CD4-positive, alpha-beta T cell (primary cell): Measurements from ENCODE around the gene LAMA1. TPM values are rescaled to one million over a fixed set of nuclear protein-coding genes. Genes with fewer than 3 reads are reported as not detected.

Experiments
- ATAC-seq: fragments of 200-7000 bp; cut with Tn5 transposase; one replicate; pipeline ENCODE4 v1.10.0; 2022; ENCODE audit warnings: mild to moderate bottlenecking; ENCODE audit not compliant: poor library complexity
- CTCF ChIA-PET: fragments of 350-600 bp; sonication (Branson Sonifier 250); formaldehyde crosslinking; loops from one replicate; lab custom pipeline; 2021; ENCODE audit warnings: antibody characterized with exemption, inconsistent platforms; lab: Charles Lee
- POLR2A ChIA-PET: fragments of 350-600 bp; sonication (Branson Sonifier 250); formaldehyde crosslinking; loops from one replicate; lab custom pipeline; 2021; ENCODE audit warnings: antibody characterized with exemption, inconsistent platforms; lab: Charles Lee
- DNase-seq, 14 experiments: peaks; one replicate each; pipeline ENCODE4 v3.0.0-alpha.2; 2013 to 2020; ENCODE audit warnings: mixed read lengths in 2 of 14
- H3K27ac ChIP-seq, 2 donors: one replicate each; pipeline versions ENCODE4 v1.5.1 to v1.7.0; 2013; ENCODE audit warnings: low read length in 2 of 2, low read depth in 1 of 2, mild to moderate bottlenecking in 1 of 2
- H3K27me3 ChIP-seq, 2 experiments: 1 replicate in 1 of 2; 2 replicates in 1 of 2; pipeline versions ENCODE4 v1.6.1 to v1.7.0; 2013; ENCODE audit warnings: low read length in 2 of 2, control low read depth in 1 of 2, mild to moderate bottlenecking in 1 of 2, moderate library complexity in 1 of 2; ENCODE audit not compliant: insufficient read depth in 2 of 2, control insufficient read depth in 1 of 2
- H3K36me3 ChIP-seq: one replicate; pipeline ENCODE4 v1.6.1; 2013; ENCODE audit warnings: low read length, control low read depth; ENCODE audit not compliant: insufficient read depth
- H3K4me1 ChIP-seq: one replicate; pipeline ENCODE4 v1.6.1; 2013; ENCODE audit warnings: low read length, control low read depth; ENCODE audit not compliant: insufficient read depth
- H3K4me3 ChIP-seq: one replicate; pipeline ENCODE4 v1.5.1; 2013; ENCODE audit warnings: mild to moderate bottlenecking, low read length, moderate library complexity
- H3K9me3 ChIP-seq, 2 experiments: 1 replicate in 1 of 2; 2 replicates in 1 of 2; pipeline versions ENCODE4 v1.6.1 to v1.7.0; 2013; ENCODE audit warnings: low read length in 2 of 2, mild to moderate bottlenecking in 2 of 2, control low read depth in 1 of 2, moderate library complexity in 1 of 2; ENCODE audit not compliant: control insufficient read depth in 1 of 2, insufficient read depth in 1 of 2
- H3K27ac Mint-ChIP-seq: one replicate; pipeline ENCODE4 v1.8.0; 2020; ENCODE audit warnings: mixed read lengths
- H3K27me3 Mint-ChIP-seq: one replicate; pipeline ENCODE4 v1.8.0; 2021; ENCODE audit warnings: mixed read lengths
- H3K36me3 Mint-ChIP-seq: one replicate; pipeline ENCODE4 v1.8.0; 2021; ENCODE audit warnings: low read depth, mixed read lengths
- H3K4me1 Mint-ChIP-seq: one replicate; pipeline ENCODE4 v1.8.0; 2021; ENCODE audit warnings: low read depth, mixed read lengths
- H3K4me3 Mint-ChIP-seq: one replicate; pipeline ENCODE4 v1.8.0; 2020; ENCODE audit warnings: mild to moderate bottlenecking, mixed read lengths
- H3K9me3 Mint-ChIP-seq: one replicate; pipeline ENCODE4 v1.8.0; 2020; ENCODE audit warnings: mixed read lengths
- CTCF ChIP-seq: fragments of 200-600 bp; IDR thresholded peaks from one replicate; pipeline ENCODE4 v1.8.0; 2022; ENCODE audit warnings: antibody characterized with exemption, mild to moderate bottlenecking
- intact Hi-C, 2 experiments: fragments of 100-400 bp; cut with DNase I in 1 of 2; cut with micrococcal nuclease in 1 of 2; formaldehyde crosslinking; loops; one replicate each; pipeline versions ENCODE4 v1.15.1 to v1.9.0; 2023 to 2025; cut with DNase I, micrococcal nuclease
- total RNA-seq, 174 experiments: library from RNA in 2 of 174; stranded (reverse) in 2 of 174; gene quantifications; one replicate each; pipeline ENCODE4 v1.2.3 and lab custom pipeline; 2021 to 2026

The LAMA1 gene
- total RNA-seq, 2 experiments from 2014 or later: not detected

GRCh38 chr18:7025194-7025593 lies 92.4 kb downstream of the LAMA1 start:
- Mint-ChIP-seq H3K27me3 (peaks cover 8% of the 10 kb centered on the region), H3K27ac (no peak overlapping the region), H3K36me3 (no peaks in the 10 kb centered on the region), H3K4me3 (no peak overlapping the region), H3K9me3 (peaks cover 2% of the 10 kb centered on the region), H3K4me1 (no peaks in the 10 kb centered on the region)
- ChIA-PET CTCF (no interaction called here), POLR2A (no interaction called here)
- H3K27ac ChIP-seq: no peak overlapping the region
- no peaks in the 10 kb centered on the region for H3K4me1 ChIP-seq
- H3K27me3 ChIP-seq: no peaks in the 10 kb centered on the region
- DNase-seq (no peak), ATAC-seq (no peak)
- H3K9me3 ChIP-seq: peaks cover 0 to 33% of the 10 kb centered on the region in 2 experiments
- no peaks in the 10 kb centered on the region for H3K36me3 ChIP-seq
- H3K4me3 ChIP-seq: no peak overlapping the region
- intact Hi-C loops: no loop called here
- TF ChIP-seq CTCF: no peak

- no peak overlapping the region for H3K4me3 ChIP-seq
- CTCF ChIA-PET: no interaction called here
- no peak overlapping the region for H3K27ac ChIP-seq
- no peak overlapping the region for H3K27ac Mint-ChIP-seq
- no peak for ATAC-seq
- no peak overlapping the region for H3K4me3 Mint-ChIP-seq
- H3K36me3 ChIP-seq: no peaks in the 10 kb centered on the region
- peaks cover 0 to 40% of the 10 kb centered on the region in 2 experiments for H3K9me3 ChIP-seq
- no peak for DNase-seq
- peaks cover 8% of the 10 kb centered on the region for H3K27me3 Mint-ChIP-seq
- H3K27me3 ChIP-seq: no peaks in the 10 kb centered on the region
- POLR2A ChIA-PET: no interaction called here
- intact Hi-C loops: no loop called here
- H3K9me3 Mint-ChIP-seq: no peaks in the 10 kb centered on the region
- H3K36me3 Mint-ChIP-seq: no peaks in the 10 kb centered on the region
- no peaks in the 10 kb centered on the region for H3K4me1 Mint-ChIP-seq
- no peaks in the 10 kb centered on the region for H3K4me1 ChIP-seq
- no peak for TF ChIP-seq CTCF
These were observed 94.0 kb downstream of the LAMA1 start for GRCh38 chr18:7023581-7023980.

GRCh38 chr18:7023063-7023580 lies 94.5 kb downstream of the LAMA1 start:
- peaks cover 0 to 43% of the 10 kb centered on the region in 2 experiments for H3K9me3 ChIP-seq
- no peak overlapping the region for H3K27ac Mint-ChIP-seq
- no peak for DNase-seq
- intact Hi-C loops: no loop called here
- H3K36me3 Mint-ChIP-seq: no peaks in the 10 kb centered on the region
- H3K27me3 ChIP-seq: no peaks in the 10 kb centered on the region
- H3K9me3 Mint-ChIP-seq: no peaks in the 10 kb centered on the region
- no peak overlapping the region for H3K27ac ChIP-seq
- H3K27me3 Mint-ChIP-seq: peaks cover 8% of the 10 kb centered on the region
- TF ChIP-seq CTCF: no peak
- H3K4me3 ChIP-seq: no peak overlapping the region
- ChIA-PET CTCF (no interaction called here), POLR2A (no interaction called here)
- H3K4me1 ChIP-seq: no peaks in the 10 kb centered on the region
- no peaks in the 10 kb centered on the region for H3K4me1 Mint-ChIP-seq
- no peak overlapping the region for H3K4me3 Mint-ChIP-seq
- no peaks in the 10 kb centered on the region for H3K36me3 ChIP-seq
- ATAC-seq: no peak
